ENCODE results near the gene HPN. TPM values are rescaled to one million over a fixed set of nuclear protein-coding genes. Genes with fewer than 3 reads are reported as not detected.

HPN gene
- total RNA-seq, 1 donor from 2014 or later: 2.0 TPM

DNA sequence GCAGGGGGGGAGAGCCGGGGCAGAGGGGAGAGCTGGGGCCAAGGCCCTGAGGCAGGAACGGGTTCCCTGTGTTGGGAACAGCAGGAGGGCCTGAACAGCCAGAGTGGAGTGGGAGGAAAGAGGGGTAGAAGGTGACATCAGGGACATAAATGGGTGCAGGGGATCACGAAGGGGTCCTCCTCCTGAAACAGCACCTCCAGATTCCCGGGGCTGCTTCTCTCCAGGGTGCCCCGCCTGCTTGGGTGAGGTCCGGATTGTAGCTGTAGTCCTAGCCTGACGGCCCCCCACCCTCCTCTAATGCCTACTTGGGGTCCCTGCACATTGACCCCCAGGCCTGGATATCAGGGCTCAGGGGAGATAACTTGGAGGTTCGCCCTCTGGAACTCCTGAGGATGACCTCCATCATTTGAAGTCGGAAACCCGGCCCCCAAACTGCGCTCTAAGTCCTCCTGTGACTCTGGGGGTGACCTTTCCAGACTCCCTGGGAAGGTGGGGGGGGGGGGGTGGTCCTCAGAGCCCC, 11.7 kb upstream of the HPN start:
- H3K4me3 ChIP-seq (ENCODE audit: low read depth, low read length): peak overlapping the region; percentile 58
- no peak for DNase-seq (ENCODE audit: low read depth)
- TF ChIP-seq, protein P1, sequence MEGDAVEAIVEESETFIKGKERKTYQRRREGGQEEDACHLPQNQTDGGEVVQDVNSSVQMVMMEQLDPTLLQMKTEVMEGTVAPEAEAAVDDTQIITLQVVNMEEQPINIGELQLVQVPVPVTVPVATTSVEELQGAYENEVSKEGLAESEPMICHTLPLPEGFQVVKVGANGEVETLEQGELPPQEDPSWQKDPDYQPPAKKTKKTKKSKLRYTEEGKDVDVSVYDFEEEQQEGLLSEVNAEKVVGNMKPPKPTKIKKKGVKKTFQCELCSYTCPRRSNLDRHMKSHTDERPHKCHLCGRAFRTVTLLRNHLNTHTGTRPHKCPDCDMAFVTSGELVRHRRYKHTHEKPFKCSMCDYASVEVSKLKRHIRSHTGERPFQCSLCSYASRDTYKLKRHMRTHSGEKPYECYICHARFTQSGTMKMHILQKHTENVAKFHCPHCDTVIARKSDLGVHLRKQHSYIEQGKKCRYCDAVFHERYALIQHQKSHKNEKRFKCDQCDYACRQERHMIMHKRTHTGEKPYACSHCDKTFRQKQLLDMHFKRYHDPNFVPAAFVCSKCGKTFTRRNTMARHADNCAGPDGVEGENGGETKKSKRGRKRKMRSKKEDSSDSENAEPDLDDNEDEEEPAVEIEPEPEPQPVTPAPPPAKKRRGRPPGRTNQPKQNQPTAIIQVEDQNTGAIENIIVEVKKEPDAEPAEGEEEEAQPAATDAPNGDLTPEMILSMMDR (conservative IDR thresholded peaks at IDR 0.05; ENCODE audit: low read depth, low read length): no peak

DNA sequence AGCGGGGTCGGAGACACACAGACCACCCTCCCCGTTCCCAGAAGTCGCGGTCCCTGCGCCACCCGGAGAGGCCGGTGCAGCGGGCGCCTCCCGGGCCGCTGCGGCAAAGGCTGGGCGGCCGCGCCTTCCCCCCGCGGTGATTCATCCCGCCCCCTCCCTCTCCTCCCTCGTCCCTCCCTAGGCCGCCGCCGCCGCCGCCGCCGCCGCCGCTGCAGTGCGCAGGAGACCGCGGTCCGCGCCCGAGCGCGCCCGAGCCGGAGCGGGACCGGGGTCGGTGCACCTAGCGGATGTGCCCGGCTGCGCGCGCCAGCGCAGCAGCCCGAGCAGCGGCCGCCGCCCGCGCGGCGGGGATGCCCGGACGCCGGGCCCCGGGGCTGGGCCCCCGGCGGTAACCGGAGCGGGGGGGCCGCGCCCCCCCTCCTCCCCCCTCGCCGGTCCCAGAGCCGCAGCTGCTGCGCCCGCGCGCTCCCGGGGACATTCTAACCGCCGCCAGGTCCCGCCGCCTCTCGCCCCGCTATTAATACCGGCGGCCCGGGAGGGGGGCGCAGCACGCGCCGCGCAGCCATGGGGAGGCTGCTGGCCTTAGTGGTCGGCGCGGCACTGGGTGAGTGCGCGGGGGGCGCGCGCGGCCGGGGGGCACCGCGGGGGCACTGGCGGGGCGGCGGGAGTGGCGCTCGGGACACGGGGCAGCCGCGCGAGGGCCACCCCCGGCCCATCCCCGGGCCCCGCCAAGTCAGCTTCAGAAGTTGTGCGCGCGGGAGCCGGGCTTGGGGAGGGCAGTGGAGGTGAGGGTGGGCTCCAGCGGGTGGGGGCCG, 11.1 kb upstream of the HPN start, which contains the start of gene SCN1B:
SCN1B (plus strand) TSS at position 214 of the 815 bp plus-strand sequence; CDS start at position 565, 351 bp downstream.
- TF ChIP-seq, protein P1 (conservative IDR thresholded peaks at IDR 0.05; ENCODE audit: low read depth, low read length): no peak
- no peak for DNase-seq (ENCODE audit: low read depth)
- peak within 1 kb of the TSS; percentile 64 for H3K4me3 ChIP-seq (ENCODE audit: low read depth, low read length)

DNA sequence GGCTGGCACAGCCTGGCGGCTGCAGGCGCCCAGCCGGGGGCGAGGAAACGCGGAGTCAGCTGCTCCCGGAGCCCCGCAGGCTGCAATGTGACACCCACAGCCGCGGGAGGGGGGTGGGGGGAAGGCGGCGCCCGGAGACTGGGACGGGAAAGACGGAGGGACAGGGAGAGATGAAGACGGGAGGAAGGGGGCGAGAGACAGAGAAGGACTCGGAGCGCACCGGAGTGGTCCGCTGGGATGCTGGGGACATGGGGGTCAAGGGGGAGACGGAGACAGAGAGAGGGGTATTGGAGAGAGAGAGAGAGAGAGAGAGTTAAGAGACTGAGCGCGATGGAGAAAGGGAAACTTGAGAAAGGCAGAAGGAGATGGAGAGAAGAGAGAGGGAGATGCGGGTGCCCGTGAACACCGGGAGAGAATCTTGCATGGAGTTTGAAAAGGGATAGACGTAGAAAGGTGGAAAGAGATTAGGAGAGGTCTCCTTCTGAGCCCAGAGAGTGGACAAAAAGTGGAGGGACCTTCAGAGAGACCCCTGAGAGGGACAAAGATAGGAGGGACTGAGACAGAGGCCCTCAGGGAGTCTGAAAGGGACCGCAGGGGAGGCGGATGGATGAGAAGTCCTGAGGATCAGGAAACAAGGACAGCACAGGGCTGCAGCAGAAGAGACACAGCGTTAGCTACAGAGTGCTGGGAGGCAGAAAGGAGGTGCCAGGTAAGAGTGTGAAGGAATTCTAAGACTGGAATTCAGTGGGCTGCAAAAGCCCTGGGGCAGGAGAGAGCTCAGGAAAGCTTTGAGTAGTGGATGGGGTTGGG, 10.2 kb upstream of the HPN start:
- H3K4me3 ChIP-seq (ENCODE audit: low read depth, low read length): peak overlapping the region; percentile 64
- DNase-seq (ENCODE audit: low read depth): no peak
- TF ChIP-seq, protein P1 (conservative IDR thresholded peaks at IDR 0.05; ENCODE audit: low read depth, low read length): no peak

DNA sequence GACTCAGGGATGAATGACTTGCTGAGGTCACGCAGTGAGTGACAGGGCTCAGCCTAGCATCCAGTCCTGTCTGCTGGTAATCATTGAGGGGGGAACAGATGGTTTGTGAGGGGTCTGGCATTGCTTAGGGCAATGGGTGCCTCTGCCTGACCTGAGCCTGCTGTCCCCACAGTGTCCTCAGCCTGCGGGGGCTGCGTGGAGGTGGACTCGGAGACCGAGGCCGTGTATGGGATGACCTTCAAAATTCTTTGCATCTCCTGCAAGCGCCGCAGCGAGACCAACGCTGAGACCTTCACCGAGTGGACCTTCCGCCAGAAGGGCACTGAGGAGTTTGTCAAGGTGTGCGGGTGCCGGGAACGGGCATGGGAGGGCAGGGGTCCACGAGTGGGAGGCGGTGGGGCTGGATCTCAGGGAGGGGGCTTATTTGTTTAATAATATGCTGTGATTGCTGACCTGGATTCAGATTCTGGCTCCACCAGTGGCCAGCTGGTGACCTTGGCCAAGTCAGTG, 9.1 kb upstream of the HPN start:
- TF ChIP-seq, protein P1 (conservative IDR thresholded peaks at IDR 0.05; ENCODE audit: low read depth, low read length): no peak
- DNase-seq (ENCODE audit: low read depth): no peak
- H3K4me3 ChIP-seq (ENCODE audit: low read depth, low read length): no peak overlapping the region

DNA sequence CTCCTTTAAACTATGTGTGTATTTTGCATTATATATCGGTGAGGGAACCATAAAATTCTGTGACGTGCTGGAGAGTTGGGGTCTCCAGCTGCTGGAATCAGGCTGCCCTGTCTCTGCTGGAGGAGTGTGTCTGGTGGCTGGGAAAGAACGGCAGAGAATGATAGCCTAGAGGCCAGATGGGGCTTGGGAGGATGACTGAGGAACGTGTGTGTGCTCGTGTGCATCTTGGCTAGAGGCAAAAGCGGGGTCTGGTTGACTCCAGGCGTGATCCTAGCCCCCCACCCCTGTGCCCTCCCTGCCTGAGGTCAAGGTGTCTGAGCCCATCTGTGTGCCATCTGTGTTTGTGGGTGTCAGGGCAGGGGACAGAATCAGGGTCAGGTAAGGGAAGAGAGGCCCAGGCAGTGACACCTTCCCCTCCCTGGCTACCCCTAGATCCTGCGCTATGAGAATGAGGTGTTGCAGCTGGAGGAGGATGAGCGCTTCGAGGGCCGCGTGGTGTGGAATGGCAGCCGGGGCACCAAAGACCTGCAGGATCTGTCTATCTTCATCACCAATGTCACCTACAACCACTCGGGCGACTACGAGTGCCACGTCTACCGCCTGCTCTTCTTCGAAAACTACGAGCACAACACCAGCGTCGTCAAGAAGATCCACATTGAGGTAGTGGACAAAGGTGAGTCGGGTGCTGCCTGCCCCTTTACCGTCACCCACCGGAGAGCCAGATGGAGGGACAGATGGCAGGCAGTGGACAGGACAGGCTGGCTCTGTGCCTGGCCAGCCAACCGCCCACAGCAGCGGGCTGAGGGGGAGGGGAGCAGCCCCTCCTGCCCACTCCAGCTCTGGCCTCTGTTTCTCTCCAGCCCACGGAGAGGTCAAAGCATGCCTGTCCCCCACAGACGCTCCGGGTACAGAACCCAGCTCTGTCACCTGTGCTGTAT, 8.2 kb upstream of the HPN start:
- no peak for DNase-seq (ENCODE audit: low read depth)
- TF ChIP-seq, protein P1 (conservative IDR thresholded peaks at IDR 0.05; ENCODE audit: low read depth, low read length): no peak
- no peak overlapping the region for H3K4me3 ChIP-seq (ENCODE audit: low read depth, low read length)

DNA sequence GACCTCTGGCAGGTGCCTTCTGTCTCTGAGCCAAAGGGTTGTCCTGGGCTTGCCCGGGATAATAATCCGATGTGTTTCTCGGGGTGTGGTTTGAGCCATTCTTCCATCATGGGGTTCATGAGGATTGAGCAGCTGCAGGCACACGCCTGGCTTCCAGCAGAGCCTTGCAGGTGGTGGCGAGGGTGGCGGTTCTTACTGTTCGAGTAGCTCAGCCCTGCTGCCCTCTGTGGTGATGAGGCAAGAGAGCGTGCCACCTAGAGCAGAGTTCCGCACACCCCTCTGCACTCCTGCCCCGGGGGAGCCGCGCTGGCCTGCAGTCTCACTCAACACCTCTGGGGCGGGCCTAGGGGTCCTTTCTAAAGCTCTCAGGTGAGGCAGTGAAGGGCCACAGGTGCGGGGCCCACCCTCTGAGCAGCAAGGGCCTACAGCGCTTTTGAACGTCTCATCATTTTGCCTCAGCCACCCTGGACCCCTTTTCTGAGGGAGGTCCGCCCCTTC, 7.5 kb upstream of the HPN start:
- DNase-seq (ENCODE audit: low read depth): no peak
- TF ChIP-seq, protein P1 (conservative IDR thresholded peaks at IDR 0.05; ENCODE audit: low read depth, low read length): no peak

More for the DNA sequence above, 7.5 kb upstream of the HPN start:
- H3K4me3 ChIP-seq (ENCODE audit: low read depth, low read length): no peak overlapping the region

Measured in epithelial cell of proximal tubule (primary cell).